ENCODE results near the gene SCYGR8. TPM values are rescaled to one million over a fixed set of nuclear protein-coding genes. Genes with fewer than 3 reads are reported as not detected.

Gene SCYGR8
- total and polyA plus RNA-seq, 10 of the 15 experiments (the other 5 are each of a cell fraction or from before 2014, with no cell fraction given): not detected

GRCh38 chr2:227782804-227783203, 37.1 kb downstream of the SCYGR8 start:
- DNase-seq (ENCODE audit: low read depth, low spot score): no peak
- FAIRE-seq: no peak
- ChIA-PET CTCF (interaction anchor here (0.6 to 4.4 kb wide), 18 partner anchors 9 to 1003 kb away, joined by 3 to 58 read pairs (median 4); partner anchors contain the start of gene CCL20), POLR2A (interaction anchor here (0.6 to 6.1 kb wide), 7 partner anchors 22 to 372 kb away, joined by 3 to 58 read pairs (median 4); no protein-coding TSS in a partner anchor), RAD21 (ENCODE audit: unreplicated experiment) (interaction anchor here (0.6 to 3.4 kb wide), 18 partner anchors 8 to 408 kb away, joined by 3 to 52 read pairs (median 4); no protein-coding TSS in a partner anchor), SMC1A (ENCODE audit: uncharacterized antibody, unreplicated experiment) (interaction anchor here (0.6 to 8.0 kb wide), 25 partner anchors 9 to 906 kb away, joined by 3 to 120 read pairs (median 6); partner anchors contain the start of gene CCL20)
- Histone ChIP-seq H3K4me3 (peak overlapping the region; percentile 57), H3K79me2 (ENCODE audit: control insufficient read depth, insufficient read depth, low read length) (no peaks in the 10 kb centered on the region; the same call in 1 of the 2 replicates), H3K9me3 (replicated peaks; ENCODE audit: control insufficient read depth, insufficient read depth, low read length) (no peaks in the 10 kb centered on the region), H2AFZ (ENCODE audit: control insufficient read depth, low read depth, low read length) (no peak overlapping the region), H4K20me1 (ENCODE audit: control insufficient read depth, insufficient read depth) (no peaks in the 10 kb centered on the region), H3K27ac (ENCODE audit: control insufficient read depth, insufficient read depth) (peak overlapping the region; percentile 75), H3K27me3 (replicated peaks in 1 of 2; ENCODE audit: control insufficient read depth in 2 of 2, insufficient read depth in 2 of 2, low read length in 1 of 2) (no peaks in the 10 kb centered on the region), H3K4me1 (ENCODE audit: control insufficient read depth, insufficient read depth, low read length) (peaks cover 20% of the 10 kb centered on the region), H3K36me3 (ENCODE audit: control insufficient read depth in 2 of 2, insufficient read depth in 2 of 2, low read length in 1 of 2) (no peaks in the 10 kb centered on the region), H3K9ac (ENCODE audit: control insufficient read depth, insufficient read depth, low read length) (no peak overlapping the region), H3K4me2 (ENCODE audit: control insufficient read depth, insufficient read depth) (peak overlapping the region; percentile 68)
- in situ Hi-C loops (cut with MboI): loop anchor here (25.0 kb wide), 1 partner anchor 946 kb away; the partner anchor contains the start of gene RHBDD1
- 42% methylated on average over 5 of the region's 5 CpGs for WGBS (ENCODE audit: insufficient coverage, insufficient replicate concordance, low lambda C conversion rate, missing lambda C conversion rate)
- intact Hi-C loops (cut with micrococcal nuclease; ENCODE audit: unreplicated experiment): loop anchor here (1.0 to 10.0 kb wide), 4 partner anchors 18 to 812 kb away; no protein-coding TSS in a partner anchor
- TF ChIP-seq WRNIP1 (IDR thresholded peaks at IDR 0.05; ENCODE audit: borderline replicate concordance, low read depth, low read length) (no peak), BHLHE40 (IDR thresholded peaks at IDR 0.05; ENCODE audit: borderline replicate concordance in 1 of 2, low read depth in 2 of 2, low read length in 1 of 2) (peak; percentile 56 to 81)
- peak; percentile 64 for ATAC-seq
- BruUV-seq (replicated peaks): TSS peak; percentile 93

- no peaks in the 10 kb centered on the region; the same call in 1 of the 2 replicates for H3K79me2 ChIP-seq (ENCODE audit: control insufficient read depth, insufficient read depth, low read length)
- TSS peak; percentile 75 for BruUV-seq (replicated peaks)
- FAIRE-seq (peak; percentile 96), DNase-seq (ENCODE audit: low read depth, low spot score) (peak; percentile 81), ATAC-seq (peak; percentile 91)
- no peaks in the 10 kb centered on the region for H3K36me3 ChIP-seq (ENCODE audit: control insufficient read depth in 2 of 2, insufficient read depth in 2 of 2, low read length in 1 of 2)
- no peaks in the 10 kb centered on the region for H3K27me3 ChIP-seq (replicated peaks in 1 of 2; ENCODE audit: control insufficient read depth in 2 of 2, insufficient read depth in 2 of 2, low read length in 1 of 2)
- H3K4me3 ChIP-seq: peak overlapping the region; percentile 57
- peak overlapping the region; percentile 70 for H2AFZ ChIP-seq (ENCODE audit: control insufficient read depth, low read depth, low read length)
- H3K9me3 ChIP-seq (replicated peaks; ENCODE audit: control insufficient read depth, insufficient read depth, low read length): no peaks in the 10 kb centered on the region; the same call in 2 of the 3 replicates
- ChIA-PET CTCF (interaction anchor here (0.6 to 4.4 kb wide), 21 partner anchors 9 to 1003 kb away, joined by 3 to 58 read pairs (median 4); partner anchors contain the start of gene CCL20), SMC1A (ENCODE audit: uncharacterized antibody, unreplicated experiment) (interaction anchor here (0.6 to 8.0 kb wide), 28 partner anchors 9 to 906 kb away, joined by 3 to 120 read pairs (median 6); partner anchors contain the start of gene CCL20), RAD21 (ENCODE audit: unreplicated experiment) (interaction anchor here (0.6 to 3.4 kb wide), 24 partner anchors 9 to 409 kb away, joined by 3 to 52 read pairs (median 4); partner anchors contain the start of gene CCL20), POLR2A (interaction anchor here (0.6 to 6.1 kb wide), 11 partner anchors 12 to 398 kb away, joined by 3 to 58 read pairs (median 5); no protein-coding TSS in a partner anchor)
- H3K4me2 ChIP-seq (ENCODE audit: control insufficient read depth, insufficient read depth): peak overlapping the region; percentile 68
- 26% methylated on average over 12 of the region's 12 CpGs for WGBS (ENCODE audit: insufficient coverage, insufficient replicate concordance, low lambda C conversion rate, missing lambda C conversion rate)
- H3K4me1 ChIP-seq (ENCODE audit: control insufficient read depth, insufficient read depth, low read length): peaks cover 20% of the 10 kb centered on the region
- intact Hi-C loops (cut with micrococcal nuclease; ENCODE audit: unreplicated experiment): loop anchor here (1.0 to 10.0 kb wide), 4 partner anchors 18 to 811 kb away; no protein-coding TSS in a partner anchor
- H3K27ac ChIP-seq (ENCODE audit: control insufficient read depth, insufficient read depth): peak overlapping the region; percentile 75
- H3K9ac ChIP-seq (ENCODE audit: control insufficient read depth, insufficient read depth, low read length): peak overlapping the region; percentile 42; the same call in 1 of the 2 replicates
- in situ Hi-C loops (cut with MboI): loop anchor here (25.0 kb wide), 1 partner anchor 946 kb away; the partner anchor contains the start of gene RHBDD1
- no peaks in the 10 kb centered on the region for H4K20me1 ChIP-seq (ENCODE audit: control insufficient read depth, insufficient read depth)
- TF ChIP-seq RELB (IDR thresholded peaks at IDR 0.05; ENCODE audit: low read depth): peak; percentile 71; the same call in 1 of the 2 replicates
- peak; percentile 64 for TF ChIP-seq IKZF1 (conservative IDR thresholded peaks at IDR 0.05)
- TF ChIP-seq IKZF2 (IDR thresholded peaks at IDR 0.05): peak; percentile 82 to 83
- TF ChIP-seq STAT1 (conservative IDR thresholded peaks at IDR 0.05): no peak
- TF ChIP-seq PAX5 (IDR thresholded peaks at IDR 0.05; ENCODE audit: borderline replicate concordance, low read depth, low read length): 0 out of 2 replicates have a peak, but pooled peaks have one; percentile 35
- no peak for TF ChIP-seq ZZZ3 (IDR thresholded peaks at IDR 0.05; ENCODE audit: control insufficient read depth, insufficient read length, low read depth)
- TF ChIP-seq ATF2 (IDR thresholded peaks at IDR 0.05; ENCODE audit: low read length): no peak
- no peak for TF ChIP-seq ZNF274 (IDR thresholded peaks at IDR 0.05; ENCODE audit: insufficient read depth, insufficient read length)
Measured at GRCh38 chr2:227783404-227784138, 37.9 kb downstream of the SCYGR8 start.
